ENCODE measurements around the gene KCNQ2.

- TF ChIP-seq CTCF (IDR thresholded peaks at IDR 0.05; ENCODE audit: low read depth, low read length) (no peak), EZH2phosphoT487 (IDR thresholded peaks at IDR 0.05; ENCODE audit: low read depth) (no peak)
Measured at GRCh38 chr20:63397155-63397843, 75.2 kb downstream of the KCNQ2 start.

All from OCI-LY3 (cell line).